HTR-8/SVneo (cell line): ENCODE measurements around the gene CENPV.
A peak's percentile ranks its signal among the peaks of the same experiment; 100 is the strongest.

Experiments
- DNase-seq: peaks from one replicate; pipeline ENCODE4 v3.0.0; 2011; ENCODE audit warnings: low spot score, mixed read lengths; ENCODE audit not compliant: insufficient read length
- FAIRE-seq: peaks from 2 replicates; lab custom pipeline; 2011; peaks lifted over from hg19 to GRCh38; lab: Jason Lieb, UNC

The CENPV gene

DNA sequence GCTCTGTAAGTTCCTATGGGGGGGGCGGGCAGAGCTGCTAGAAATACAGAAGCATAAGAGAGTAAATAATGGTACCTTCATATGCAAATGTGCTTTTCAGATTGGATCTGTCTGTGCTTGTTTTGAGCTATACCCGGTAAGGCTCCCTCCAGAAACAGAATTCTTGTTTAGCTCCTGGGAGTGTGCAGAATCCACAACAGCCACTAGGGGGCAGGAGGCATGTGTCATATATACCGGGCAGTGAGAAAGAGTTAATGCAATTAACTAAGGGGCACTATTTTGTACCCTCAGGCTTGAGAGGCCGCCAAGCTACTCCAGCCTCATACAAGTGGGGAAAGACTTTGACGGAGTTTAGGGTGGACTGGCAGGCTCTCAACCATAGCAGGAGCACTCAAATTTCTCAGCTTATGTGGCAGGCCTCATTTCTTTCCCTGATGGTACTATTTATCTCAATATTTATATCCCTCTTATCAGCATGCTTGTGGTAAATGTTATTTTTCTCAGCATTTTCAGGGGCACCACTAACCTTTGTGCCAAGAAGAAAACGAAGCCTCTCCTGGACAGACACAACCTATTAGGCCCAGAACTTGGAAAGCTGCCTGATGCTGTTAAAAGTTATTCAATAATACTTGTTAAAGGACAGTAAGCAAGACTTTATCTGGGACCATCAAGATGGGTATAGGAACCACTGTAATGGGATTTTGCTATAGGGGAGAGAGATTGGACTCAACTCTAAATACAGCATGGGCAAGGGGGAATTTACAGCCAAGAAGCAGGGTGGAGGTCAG, 10.7 kb upstream of the CENPV start:
- peak; percentile 81 for DNase-seq
- peak; percentile 83 for FAIRE-seq

DNA sequence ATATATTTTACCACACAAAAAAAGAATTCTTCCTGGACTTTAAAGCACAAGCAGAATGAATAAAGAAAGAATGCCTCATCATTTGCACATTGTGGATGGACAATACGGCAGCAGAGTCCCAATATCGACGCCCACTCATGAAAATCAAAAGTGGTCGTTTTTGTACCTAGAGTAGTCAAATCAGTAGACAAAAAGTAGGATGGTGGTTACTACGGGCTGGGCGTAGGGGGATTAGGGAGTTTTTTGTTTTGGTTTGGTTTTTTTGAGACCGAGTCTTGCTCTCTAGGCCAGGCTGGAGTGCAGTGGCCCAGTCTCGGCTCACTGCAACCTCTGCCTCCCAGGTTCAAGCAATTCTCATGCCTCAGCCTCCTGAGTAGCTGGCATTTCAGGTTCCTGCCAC, 8.6 kb upstream of the CENPV start:
- FAIRE-seq (no peak), DNase-seq (no peak)

GRCh38 chr17:16358394-16358793, 5.1 kb upstream of the CENPV start:
- no peak for FAIRE-seq
- DNase-seq, result no peak

- FAIRE-seq (no peak), DNase-seq (no peak)
These were observed 1.3 kb upstream of the CENPV start for GRCh38 chr17:16354585-16354984.

DNA sequence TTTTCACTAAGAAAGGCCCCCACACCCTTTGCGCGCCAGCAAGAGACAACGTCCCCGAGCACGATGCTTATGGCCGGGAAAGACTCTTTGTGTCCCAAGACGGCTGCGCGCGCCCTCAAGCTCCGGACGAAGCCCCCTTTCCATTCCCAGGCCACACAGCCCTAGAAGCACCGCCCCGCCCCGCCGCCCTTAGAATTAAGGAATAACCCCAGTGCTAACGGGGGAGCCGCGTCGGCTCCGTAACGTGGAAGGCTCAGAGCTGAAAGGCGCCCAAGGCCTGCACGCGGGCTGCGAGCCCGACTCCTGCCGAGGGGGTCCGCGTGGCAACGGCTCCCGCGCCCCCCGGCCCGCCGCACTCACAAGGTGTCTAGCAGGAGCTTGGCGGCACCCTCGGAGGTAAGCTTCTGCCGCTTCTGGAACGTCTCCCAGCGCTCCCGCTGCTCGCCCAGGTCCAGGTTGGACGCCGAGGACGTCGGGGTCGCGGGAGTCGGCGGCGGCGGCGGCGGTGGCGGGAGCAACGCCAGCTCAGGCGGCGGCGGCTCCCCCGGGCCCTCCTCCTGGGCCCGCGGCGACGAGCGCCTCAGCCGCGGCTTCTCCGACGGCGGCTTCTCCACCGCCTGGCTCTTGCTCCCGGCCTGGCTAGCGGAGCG, 477 bp downstream of the CENPV start:
- DNase-seq, result peak; percentile 61
- peak; percentile 71 for FAIRE-seq

DNA sequence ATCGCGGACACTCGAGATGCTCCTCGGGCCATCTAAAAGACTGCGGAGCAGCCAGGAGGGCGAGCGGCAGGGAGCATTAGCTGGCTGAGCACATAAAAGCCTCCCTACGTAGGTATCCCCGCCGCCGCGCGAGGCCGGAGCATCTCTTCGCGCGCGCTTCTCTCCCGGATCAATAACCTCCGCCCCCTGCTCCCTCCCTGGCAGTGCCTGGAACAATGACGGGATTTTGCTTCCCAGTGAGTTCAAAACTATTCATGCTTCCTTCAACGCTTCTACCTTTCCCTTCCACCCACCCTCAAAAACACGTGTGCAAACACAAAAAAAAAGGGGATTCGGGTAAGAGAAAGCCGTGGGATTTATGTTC, 984 bp downstream of the CENPV start:
- DNase-seq, result peak; percentile 66
- FAIRE-seq, result no peak

GRCh38 chr17:16351831-16352230, 1.4 kb downstream of the CENPV start:
- FAIRE-seq (peak; percentile 77), DNase-seq (peak; percentile 37)

- FAIRE-seq, result no peak
- DNase-seq, result no peak
These were observed 3.8 kb downstream of the CENPV start for GRCh38 chr17:16349431-16349830.

- no peak for DNase-seq
- no peak for FAIRE-seq
These were observed 4.7 kb downstream of the CENPV start for GRCh38 chr17:16348586-16348985.

- FAIRE-seq (no peak), DNase-seq (no peak)
These were observed 6.5 kb downstream of the CENPV start for GRCh38 chr17:16346721-16347271.

DNA sequence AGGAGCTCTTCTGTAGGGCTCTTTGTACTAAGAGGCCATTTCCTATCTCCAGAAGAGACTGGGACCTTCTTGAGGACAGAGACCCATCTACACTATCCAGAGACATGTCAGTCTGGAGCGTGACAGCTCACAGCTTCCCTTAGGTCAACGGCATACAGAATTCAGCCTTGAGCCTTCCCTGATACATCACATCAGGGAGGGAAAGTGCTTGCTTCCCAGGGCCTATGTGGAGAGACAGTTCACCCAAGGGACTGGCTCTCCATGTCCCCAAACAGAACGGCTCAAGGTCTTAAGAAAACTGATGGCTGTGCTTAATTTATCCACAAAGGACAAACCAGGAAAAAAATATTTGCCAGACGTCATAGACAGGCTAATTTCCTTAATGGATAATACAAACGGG, 7.7 kb downstream of the CENPV start:
- peak; percentile 48 for FAIRE-seq
- no peak for DNase-seq

DNA sequence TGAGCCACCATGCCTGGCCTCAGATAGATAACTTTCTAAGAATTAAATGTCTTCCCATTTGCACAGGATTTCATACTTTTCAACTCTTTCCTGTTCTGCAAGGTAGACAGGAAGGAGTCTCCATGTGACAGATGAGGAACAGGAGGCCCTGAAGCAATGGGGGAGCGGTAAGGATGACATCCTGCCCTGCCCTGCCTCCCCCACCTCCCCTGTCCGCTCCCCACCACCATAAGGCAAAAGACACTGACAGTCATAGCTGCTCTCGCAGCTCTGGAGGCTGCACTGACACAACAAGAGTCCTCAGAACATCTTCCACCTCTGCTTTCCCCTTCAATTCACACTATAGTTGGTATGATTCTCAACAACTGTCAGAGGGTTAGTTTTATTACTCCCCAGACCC, 9.7 kb downstream of the CENPV start:
- no peak for FAIRE-seq
- no peak for DNase-seq

- no peak for DNase-seq
- peak; percentile 40 for FAIRE-seq
These were observed 10.3 kb downstream of the CENPV start for GRCh38 chr17:16342979-16343378.

GRCh38 chr17:16339959-16340358, 13.3 kb downstream of the CENPV start:
- DNase-seq (no peak), FAIRE-seq (no peak)

DNA sequence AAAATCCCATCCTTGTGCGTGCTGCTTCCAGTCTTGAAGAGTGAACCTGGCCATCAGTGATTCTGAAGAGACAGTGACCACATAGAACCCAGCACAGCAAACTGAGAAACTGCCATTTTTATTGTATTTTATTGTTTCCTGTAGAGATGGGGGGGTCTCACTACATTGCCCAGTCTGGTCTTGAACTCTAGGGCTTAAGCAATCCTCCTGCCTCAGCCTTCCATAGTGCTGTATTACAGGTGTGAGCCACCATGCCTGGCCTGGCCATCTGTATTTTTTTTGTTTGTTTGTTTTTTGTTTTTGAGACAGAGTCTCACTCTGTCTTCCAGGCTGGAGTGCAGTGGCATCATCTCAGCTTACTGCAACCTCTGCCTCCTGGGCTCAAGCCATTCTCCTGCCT, 13.9 kb downstream of the CENPV start:
- no peak for FAIRE-seq
- DNase-seq, result no peak

DNA sequence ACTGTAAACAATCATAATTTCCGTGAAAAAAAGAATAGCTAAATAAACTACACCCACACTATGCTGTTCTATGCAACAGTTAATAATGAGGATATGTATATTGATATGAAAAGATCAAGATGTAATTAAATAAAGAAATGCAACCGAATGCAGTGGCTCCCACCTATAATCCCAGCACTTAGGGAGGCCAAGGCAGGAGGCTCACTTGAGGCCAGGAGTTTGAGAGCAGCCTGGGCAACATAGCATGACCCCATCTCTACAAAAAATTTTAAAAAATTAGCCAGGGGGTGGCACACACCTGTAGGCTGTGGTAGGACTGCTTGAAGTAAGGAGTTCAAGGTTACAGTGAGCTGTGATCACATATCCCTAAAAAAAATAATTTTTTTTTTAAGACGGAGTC, 14.9 kb downstream of the CENPV start:
- FAIRE-seq (no peak), DNase-seq (no peak)

DNA sequence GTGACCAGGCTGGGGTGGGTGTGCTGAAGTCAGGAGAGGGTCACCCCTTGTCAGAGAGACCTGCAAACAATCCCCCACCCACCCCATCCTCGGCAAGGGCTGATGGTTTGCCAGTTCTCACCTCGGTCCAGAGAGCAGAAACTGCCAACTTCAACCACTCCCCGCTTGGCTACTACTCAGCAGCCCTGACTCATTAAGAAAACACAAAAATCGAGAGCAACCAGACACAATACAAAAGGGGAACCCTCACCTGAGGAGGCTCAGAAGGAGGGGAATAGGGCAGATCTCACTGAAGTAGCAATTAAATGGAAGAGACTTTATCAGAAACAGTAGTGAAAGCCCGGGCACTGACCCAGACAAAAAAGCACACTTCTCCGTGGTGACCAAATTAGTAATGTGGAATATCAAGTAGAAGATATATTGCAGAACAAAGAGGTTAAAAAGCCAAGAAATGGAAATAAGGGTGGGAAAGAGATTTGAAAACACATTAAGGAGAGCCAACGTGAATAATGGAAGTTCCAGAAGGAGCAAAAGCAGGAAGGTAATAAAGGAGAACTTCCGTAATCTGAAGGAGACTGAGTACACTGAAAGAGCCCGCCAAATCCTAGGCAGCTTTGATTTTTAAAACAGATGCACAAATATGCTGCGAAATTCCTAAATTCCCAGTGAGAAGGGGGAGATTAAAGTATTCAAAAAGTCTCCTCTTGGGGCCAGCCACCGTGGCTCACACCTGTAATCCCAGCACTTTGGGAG, 23.6 kb downstream of the CENPV start:
- DNase-seq (peak; percentile 71), FAIRE-seq (peak; percentile 60)

DNA sequence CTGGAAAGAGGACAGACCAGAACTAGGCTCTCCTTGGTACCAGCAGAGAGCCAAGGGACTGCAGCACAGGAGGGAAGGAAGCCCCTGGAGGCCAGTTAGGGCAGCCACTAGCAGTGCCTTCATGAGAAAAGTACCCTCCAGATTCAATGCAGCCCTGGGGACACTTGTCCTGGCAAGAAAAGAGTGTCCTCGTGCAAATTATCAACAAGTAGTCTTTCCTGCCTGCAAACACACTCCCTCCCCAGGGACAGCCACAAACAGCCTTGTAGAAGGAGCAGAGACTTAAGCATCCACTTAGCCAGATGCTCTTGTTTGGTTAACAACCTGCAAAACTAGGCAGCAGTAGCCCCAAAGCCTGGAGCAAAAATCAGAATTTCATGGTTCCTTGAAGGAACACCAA, 24.3 kb downstream of the CENPV start:
- peak; percentile 49 for FAIRE-seq
- peak; percentile 44 for DNase-seq

- FAIRE-seq (no peak), DNase-seq (no peak)
These were observed 26.3 kb downstream of the CENPV start for GRCh38 chr17:16327018-16327417.

DNA sequence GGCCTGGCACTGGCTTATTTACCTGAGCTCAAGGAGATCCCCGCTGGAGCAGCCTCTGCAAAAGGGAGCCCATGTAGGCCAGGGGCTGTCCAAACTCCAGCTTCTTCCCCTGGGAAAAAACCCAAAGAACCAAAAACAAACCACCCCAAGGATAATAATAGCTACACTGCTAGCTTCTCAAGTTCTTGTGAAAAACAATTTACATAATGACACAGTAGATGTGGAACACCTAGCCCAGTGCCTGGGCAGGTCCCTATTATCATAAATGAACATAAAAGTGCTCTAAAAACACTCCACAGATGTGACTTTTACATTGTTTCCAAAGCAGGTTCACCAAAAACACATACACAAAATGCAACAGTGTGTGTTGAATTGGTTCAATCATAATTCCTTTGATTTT, 27.3 kb downstream of the CENPV start:
- DNase-seq, result no peak

DNA sequence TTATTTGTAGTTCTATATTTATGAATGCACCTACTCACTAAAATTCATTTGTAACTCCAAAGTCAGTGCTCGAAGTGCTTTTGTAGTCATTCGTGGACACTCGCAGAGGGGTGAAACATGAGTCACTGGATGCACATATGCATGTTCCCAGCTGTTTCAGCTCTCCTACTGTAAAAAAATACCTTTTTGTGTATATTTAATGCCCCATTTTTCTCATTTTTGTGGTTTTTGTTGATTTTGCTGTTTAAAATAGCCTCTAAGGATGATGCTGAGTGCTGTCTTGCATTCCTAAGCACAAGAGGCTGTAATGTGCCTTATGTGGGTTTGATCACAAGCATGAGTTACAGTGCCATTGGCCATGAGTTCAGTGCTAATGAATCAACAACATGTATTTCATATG, 30.6 kb downstream of the CENPV start:
- FAIRE-seq (peak; percentile 75), DNase-seq (no peak)

More for the DNA sequence above, 27.3 kb downstream of the CENPV start:
- no peak for FAIRE-seq
